ENCODE data around the gene RNU4-1. TPM values are rescaled to one million over a fixed set of nuclear protein-coding genes. Genes with fewer than 3 reads are reported as not detected.

Gene RNU4-1
- total RNA-seq, result 1,000 to 10,000 TPM; 1,844 to 2,200 TPM

DNA sequence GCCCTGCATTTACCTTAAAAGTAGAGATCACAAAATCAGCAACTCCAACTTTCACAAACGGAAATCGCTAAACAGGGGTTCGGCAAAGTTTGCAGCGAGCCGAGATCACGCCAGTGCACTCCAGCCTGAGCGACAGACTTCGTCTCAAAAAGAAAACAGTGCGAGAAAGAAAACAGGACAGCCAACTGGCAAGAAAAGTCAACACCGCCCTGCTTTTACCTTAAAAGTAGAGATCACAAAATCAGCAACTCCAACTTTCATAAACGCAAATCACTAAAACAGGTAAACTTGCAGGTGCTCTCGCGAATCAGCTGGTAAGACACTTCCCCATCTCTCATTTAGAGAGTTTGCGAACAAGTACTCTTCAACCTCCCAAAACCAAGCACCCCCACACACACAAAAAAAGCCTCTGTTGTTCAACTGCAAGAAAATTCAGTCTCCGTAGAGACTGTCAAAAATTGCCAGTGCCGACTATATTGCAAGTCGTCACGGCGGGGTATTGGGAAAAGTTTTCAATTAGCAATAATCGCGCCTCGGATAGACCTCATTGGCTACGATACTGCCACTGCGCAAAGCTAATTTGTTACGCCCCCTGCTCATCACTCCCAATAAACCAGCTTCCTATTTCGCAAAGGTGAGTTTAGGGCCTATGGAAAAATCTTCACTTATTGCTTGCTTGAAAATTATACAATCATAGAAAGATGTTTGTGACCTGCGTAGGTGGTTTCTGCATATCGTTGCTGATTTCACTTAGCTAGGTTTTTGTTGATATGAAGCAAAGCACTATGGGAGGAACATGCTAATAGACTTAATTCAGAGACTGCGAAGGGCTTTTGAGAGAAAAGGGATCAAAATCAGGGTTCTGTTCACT is at the start of gene RNU4-1:
RNU4-1 (minus strand) TSS at position 577 of the 871 bp plus-strand sequence.

DNA sequence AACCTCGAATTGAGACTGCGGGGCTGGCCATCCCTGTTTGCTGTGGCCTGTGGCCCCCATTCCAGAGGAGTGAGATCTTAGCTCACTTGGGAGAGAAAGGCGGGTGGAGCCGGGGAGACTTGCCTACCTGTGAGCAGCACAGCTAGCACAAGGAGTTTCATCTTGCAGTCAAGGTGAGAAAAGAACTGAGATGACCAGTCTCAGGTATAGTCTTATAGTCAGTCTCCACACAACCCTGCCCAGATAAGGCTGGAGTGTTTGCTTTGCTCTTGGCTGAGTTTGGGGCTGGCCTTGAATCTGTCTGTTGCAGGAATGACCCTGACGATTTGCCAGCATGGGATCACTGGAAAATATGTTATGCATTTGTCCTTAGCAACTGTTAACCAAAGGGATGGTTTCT is 34.6 kb upstream of the RNU4-1 start, which contains the start of gene PLA2G1B:
PLA2G1B (minus strand) TSS at position 187 of the 400 bp plus-strand sequence; CDS start at position 161, 26 bp downstream.

GRCh38 chr12:120301962-120302815 is 9.2 kb upstream of the RNU4-1 start, which contains the start of gene SIRT4:
SIRT4 (plus strand) TSS chr12:120302321; CDS start chr12:120303562, 1,241 bp downstream.

DNA sequence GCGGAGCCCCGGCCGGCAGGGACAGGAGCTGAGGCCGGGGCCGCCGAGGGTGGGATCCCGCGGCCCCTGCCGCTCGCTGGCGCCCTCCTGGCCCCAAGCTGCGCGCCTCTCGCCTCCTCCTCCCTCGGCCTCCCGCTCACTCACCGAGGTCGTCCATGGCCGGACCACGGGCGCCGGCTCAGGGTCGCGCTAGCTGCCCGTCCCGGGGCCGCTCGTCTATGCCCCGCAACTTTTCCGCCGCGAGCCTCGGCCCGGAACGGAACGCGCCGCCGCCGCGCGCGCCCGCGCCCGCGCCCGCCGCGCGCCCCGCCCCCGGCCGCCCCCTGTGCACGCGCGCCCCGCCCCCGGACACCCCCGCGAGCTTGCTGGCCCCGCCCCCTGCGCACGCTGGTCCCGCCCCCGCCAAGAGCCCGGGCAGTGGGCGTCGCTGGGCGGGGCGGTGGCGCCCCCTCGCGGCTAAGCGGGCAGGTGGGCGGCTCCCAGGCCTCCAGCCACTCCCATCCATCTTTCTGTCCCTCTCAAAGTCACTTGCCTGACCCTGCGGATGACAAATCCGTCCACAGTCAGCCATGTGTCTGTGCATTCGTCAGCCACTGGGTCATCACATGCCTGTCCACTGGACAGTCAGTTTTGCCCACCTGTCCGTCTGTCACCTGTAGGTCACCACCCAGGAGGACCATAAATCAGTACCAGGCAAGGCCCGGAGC is 27.4 kb downstream of the RNU4-1 start, which contains the start of gene PXN:
PXN (minus strand) TSS at position 258 of the 707 bp plus-strand sequence; CDS start at position 157, 101 bp downstream.

Other genes with a start within 250 kb of the RNU4-1 start
- 10 to 100 TPM; 68.7 to 76.7 TPM for gene RAB35, start 176.5 kb downstream of the RNU4-1 start, total RNA-seq
- 10 to 100 TPM; 73.6 to 90.8 TPM for gene GCN1, start 98.5 kb downstream of the RNU4-1 start, total RNA-seq
- 1,000 to 10,000 TPM; 2,504 to 2,739 TPM for gene RPLP0, start 92.1 kb downstream of the RNU4-1 start, total RNA-seq
- 100 to 1,000 TPM; 213 to 220 TPM for gene PXN, start 27.5 kb downstream of the RNU4-1 start, total RNA-seq
- gene RNU4-2, start 1.3 kb downstream of the RNU4-1 start, total RNA-seq, result 1,000 to 10,000 TPM; 4,740 to 5,284 TPM
- gene SIRT4, start 9.1 kb upstream of the RNU4-1 start, total RNA-seq, result 1 to 10 TPM; 1.5 to 1.6 TPM
- not detected for gene PLA2G1B, start 34.5 kb upstream of the RNU4-1 start, total RNA-seq
- not detected for gene MSI1, start 75.9 kb upstream of the RNU4-1 start, total RNA-seq
- 100 to 1,000 TPM; 251 to 266 TPM for gene COX6A1, start 144.9 kb upstream of the RNU4-1 start, total RNA-seq
- 10 to 100 TPM; 24.4 to 27.2 TPM for gene TRIAP1, start 153.1 kb upstream of the RNU4-1 start, total RNA-seq
- 10 to 100 TPM; 27.0 to 31.4 TPM for gene GATC, start 153.2 kb upstream of the RNU4-1 start, total RNA-seq
- 100 to 1,000 TPM; 152 to 155 TPM for gene SRSF9, start 176.5 kb upstream of the RNU4-1 start, total RNA-seq
- gene DYNLL1, start 202.9 kb upstream of the RNU4-1 start, total RNA-seq, result 100 to 1,000 TPM; 230 to 234 TPM
- gene COQ5, start 235.9 kb upstream of the RNU4-1 start, total RNA-seq, result 10 to 100 TPM; 27.6 to 27.8 TPM
- gene RNF10, start 241.1 kb upstream of the RNU4-1 start, total RNA-seq, result 100 to 1,000 TPM; 189 to 193 TPM

Data from activated naive CD4-positive, alpha-beta T cell treated with anti-CD3 and anti-CD28 coated beads, Interleukin-2, amount 10 ng/mL, durations not matched to agents 5 hours and 36 hours (primary cell).